BJ (cell line): Measurements from ENCODE around the gene RFC4. TPM values are rescaled to one million over a fixed set of nuclear protein-coding genes. Genes with fewer than 3 reads are reported as not detected.

Experiments
- CTCF ChIA-PET: fragments of 350-600 bp; formaldehyde crosslinking; extraction: SDS; loops from one replicate; lab custom pipeline; 2021; ENCODE audit warnings: antibody characterized with exemption, inconsistent platforms; lab: Yijun Ruan, JAX
- POLR2A ChIA-PET: fragments of 300-600 bp; sonication (Branson Sonifier 250); formaldehyde crosslinking; extraction: SDS; loops from one replicate; lab custom pipeline; 2021; ENCODE audit warnings: antibody characterized with exemption; lab: Charles Lee
- DNase-seq: peaks from one replicate; pipeline ENCODE4 v3.0.0-alpha.2; 2011; ENCODE audit warnings: low read depth
- H3K27me3 ChIP-seq: 2 replicates; pipeline ENCODE4 v1.6.0; 2011; ENCODE audit warnings: low read length; ENCODE audit not compliant: control insufficient read depth, insufficient read depth
- H3K36me3 ChIP-seq: 2 replicates; pipeline ENCODE4 v1.5.1; 2011; ENCODE audit warnings: low read length; ENCODE audit not compliant: control insufficient read depth, insufficient read depth
- H3K4me3 ChIP-seq: 2 replicates; pipeline ENCODE4 v1.5.1; 2011; ENCODE audit warnings: low read depth, mild to moderate bottlenecking, control low read depth, low read length
- CTCF ChIP-seq: IDR thresholded peaks from 2 replicates; pipeline ENCODE4 v1.5.1; 2011; ENCODE audit warnings: low read depth, mild to moderate bottlenecking, control low read depth, inconsistent platforms, low read length, moderate library complexity; ENCODE audit not compliant: insufficient read depth
- polyA plus RNA-seq: library from polyadenylated mRNA; depleted of rRNA; stranded (reverse); fragments of >200 nt; gene quantifications from 2 replicates; pipeline ENCODE4 v1.2.3, GENCODE V29; 2011

Gene RFC4
- polyA plus RNA-seq, 1 experiment, result 6.9 TPM

GRCh38 chr3:186798239-186798874 lies 7.9 kb downstream of the RFC4 start:
- Histone ChIP-seq H3K36me3 (peaks cover 4% of the 10 kb centered on the region), H3K4me3 (no peak overlapping the region), H3K27me3 (no peaks in the 10 kb centered on the region)
- no peak for TF ChIP-seq CTCF
- DNase-seq, result no peak
- CTCF ChIA-PET, result interaction anchor here (1.6 kb wide), 1 partner anchor 22 kb away, joined by 3 read pairs; no protein-coding TSS in a partner anchor
- POLR2A ChIA-PET, result no interaction called here

- TF ChIP-seq CTCF, result no peak
- no peak for DNase-seq
- no peaks in the 10 kb centered on the region for H3K27me3 ChIP-seq
- ChIA-PET POLR2A (interaction anchor here (0.7 kb wide), 1 partner anchor 777 kb away, joined by 6 read pairs; no protein-coding TSS in a partner anchor), CTCF (interaction anchor here (1.8 kb wide), 1 partner anchor 176 kb away, joined by 4 read pairs; no protein-coding TSS in a partner anchor)
- no peak overlapping the region for H3K4me3 ChIP-seq
- peaks cover 5% of the 10 kb centered on the region for H3K36me3 ChIP-seq
Observed at GRCh38 chr3:186790261-186790981, 15.9 kb downstream of the RFC4 start.

- ChIA-PET POLR2A (no interaction called here), CTCF (no interaction called here)
- no peak overlapping the region for H3K4me3 ChIP-seq
- peaks cover 10% of the 10 kb centered on the region for H3K36me3 ChIP-seq
- TF ChIP-seq CTCF, result no peak
- no peak for DNase-seq
- H3K27me3 ChIP-seq, result no peaks in the 10 kb centered on the region
Observed at GRCh38 chr3:186789554-186790260, 16.6 kb downstream of the RFC4 start.

- no peak for TF ChIP-seq CTCF
- no peak for DNase-seq
- ChIA-PET CTCF (interaction anchor here (0.6 kb wide), 1 partner anchor 220 kb away, joined by 3 read pairs; no protein-coding TSS in a partner anchor), POLR2A (interaction anchor here (0.7 kb wide), 1 partner anchor 174 kb away, joined by 3 read pairs; no protein-coding TSS in a partner anchor)
- Histone ChIP-seq H3K36me3 (peaks cover 12% of the 10 kb centered on the region), H3K27me3 (no peaks in the 10 kb centered on the region), H3K4me3 (no peak overlapping the region)
Observed at GRCh38 chr3:186788482-186789370, 17.6 kb downstream of the RFC4 start.
